MM.1S (cell line): ENCODE measurements around the gene ZPBP2.

Experiments
- CTCF ChIP-seq: fragments of 300-600 bp; sonication (generic); IDR thresholded peaks from 2 replicates; pipeline ENCODE4 v1.5.1; 2016; ENCODE audit warnings: antibody characterized with exemption, low read length, mixed read lengths
- EZH2 ChIP-seq: fragments of 300-600 bp; sonication (generic); optimal IDR thresholded peaks from 2 replicates; pipeline ENCODE3; 2017; ENCODE audit warnings: low read depth, mild to moderate bottlenecking, antibody characterized with exemption, low read length, mixed read lengths

- TF ChIP-seq CTCF (no peak), EZH2 (no peak)
These were observed 19.1 kb downstream of the ZPBP2 start for GRCh38 chr17:39887078-39887477.
